SK-N-SH (cell line): Measurements from ENCODE around the gene SPTBN1. TPM values are rescaled to one million over a fixed set of nuclear protein-coding genes. Genes with fewer than 3 reads are reported as not detected.

ENCODE experiments used
- CTCF ChIA-PET: fragments of 300-600, 350-600 bp; formaldehyde crosslinking; extraction: SDS; loops from one replicate; lab custom pipeline; 2021; lab: Yijun Ruan, JAX
- POLR2A ChIA-PET: fragments of 350-600 bp; sonication (Branson Sonifier 250); formaldehyde crosslinking; extraction: SDS; loops from one replicate; lab custom pipeline; 2020; ENCODE audit warnings: antibody characterized with exemption, inconsistent platforms; lab: Yijun Ruan, JAX
- DNase-seq: peaks from one replicate; pipeline ENCODE4 v3.0.0; 2012
- H2AFZ ChIP-seq: fragments of 200-600 bp; sonication (generic); 2 replicates; pipeline ENCODE4 v1.8.1; 2016; ENCODE audit warnings: antibody characterized with exemption, mild to moderate bottlenecking, low read depth
- H3F3A ChIP-seq: fragments of 200-600 bp; sonication (generic); replicated peaks from 2 replicates; pipeline ENCODE3; 2016; ENCODE audit warnings: antibody characterized with exemption, mild to moderate bottlenecking; ENCODE audit not compliant: insufficient read depth
- H3K27ac ChIP-seq, 2 experiments: fragments of 200-500 bp in 1 of 2; fragments of 200-600 bp in 1 of 2; sonication (Bioruptor generic) in 1 of 2; sonication (generic), shearing (Covaris generic) in 1 of 2; 2 replicates each; pipeline versions ENCODE4 v1.5.1 to v1.6.1; 2014 to 2016; ENCODE audit warnings: low read depth in 2 of 2, inconsistent platforms in 1 of 2, low read length in 1 of 2, mild to moderate bottlenecking in 1 of 2, mixed read lengths in 1 of 2
- H3K27me3 ChIP-seq: fragments of 200-600 bp; sonication (generic), shearing (Covaris generic); 2 replicates; pipeline ENCODE4 v1.6.1; 2016; ENCODE audit warnings: mixed run types; ENCODE audit not compliant: insufficient read depth
- H3K36me3 ChIP-seq, 2 experiments: fragments of 200-500 bp in 1 of 2; fragments of 200-600 bp in 1 of 2; sonication (Bioruptor generic) in 1 of 2; sonication (generic) in 1 of 2; replicated peaks in 1 of 2; 2 replicates each; pipeline versions ENCODE3 to v1.5.1; 2014 to 2016; ENCODE audit warnings: low read length in 1 of 2, mild to moderate bottlenecking in 1 of 2; ENCODE audit not compliant: insufficient read depth in 2 of 2, control insufficient read depth in 1 of 2
- H3K4me1 ChIP-seq, 2 experiments: fragments of 200-500 bp in 1 of 2; fragments of 200-600 bp in 1 of 2; sonication (Bioruptor generic) in 1 of 2; sonication (generic), shearing (Covaris generic) in 1 of 2; 2 replicates each; pipeline versions ENCODE4 v1.5.1 to v1.6.1; 2014 to 2016; ENCODE audit warnings: low read depth in 1 of 2, low read length in 1 of 2, mixed run types in 1 of 2; ENCODE audit not compliant: insufficient read depth in 2 of 2, control insufficient read depth in 1 of 2
- H3K4me2 ChIP-seq: fragments of 200-600 bp; sonication (generic), shearing (Covaris generic); 2 replicates; pipeline ENCODE4 v1.6.1; 2017; ENCODE audit warnings: mixed run types
- H3K4me3 ChIP-seq, 2 experiments: fragments of 200-500 bp in 1 of 2; fragments of 200-600 bp in 1 of 2; sonication (Bioruptor generic) in 1 of 2; sonication (generic), shearing (Covaris generic) in 1 of 2; 2 replicates each; pipeline versions ENCODE4 v1.5.1 to v1.8.1; 2014 to 2016; ENCODE audit warnings: low read depth in 2 of 2, inconsistent platforms in 1 of 2, low read length in 1 of 2, mild to moderate bottlenecking in 1 of 2, mixed read lengths in 1 of 2, moderate library complexity in 1 of 2
- H3K79me2 ChIP-seq: fragments of 200-600 bp; sonication (generic); 2 replicates; pipeline ENCODE4 v1.8.1; 2017; ENCODE audit warnings: mild to moderate bottlenecking; ENCODE audit not compliant: insufficient read depth
- H3K9ac ChIP-seq: fragments of 200-600 bp; sonication (generic); 2 replicates; pipeline ENCODE4 v1.6.1; 2017; ENCODE audit warnings: mixed run types
- H3K9me2 ChIP-seq: fragments of 200-600 bp; sonication (generic); 2 replicates; pipeline ENCODE4 v1.6.1; 2017; ENCODE audit warnings: mixed run types
- H3K9me3 ChIP-seq: fragments of 200-600 bp; sonication (generic); 2 replicates; pipeline ENCODE4 v1.6.1; 2017; ENCODE audit warnings: mixed run types, mild to moderate bottlenecking, moderate library complexity
- H4K20me1 ChIP-seq: fragments of 200-600 bp; sonication (generic); 2 replicates; pipeline ENCODE4 v1.6.1; 2017; ENCODE audit warnings: mild to moderate bottlenecking, mixed run types; ENCODE audit not compliant: insufficient read depth
- EZH2phosphoT487 ChIP-seq: fragments of 200-600 bp; sonication (generic); IDR thresholded peaks from 2 replicates; pipeline ENCODE4 v1.6.1; 2017; ENCODE audit warnings: low read depth, mixed run types, mild to moderate bottlenecking, antibody characterized with exemption, moderate library complexity, borderline replicate concordance
- GABPA ChIP-seq: IDR thresholded peaks from 2 replicates; pipeline ENCODE4 v1.4.0; 2012; ENCODE audit warnings: low read depth, mild to moderate bottlenecking
- GATA2 ChIP-seq: sonication (generic); formaldehyde crosslinking; IDR thresholded peaks from 2 replicates; pipeline ENCODE4 v1.5.0; 2020; ENCODE audit warnings: mild to moderate bottlenecking, missing genetic modification reagents
- MXI1 ChIP-seq: IDR thresholded peaks from 2 replicates; pipeline ENCODE4 v1.6.1; 2012; ENCODE audit warnings: mild to moderate bottlenecking, low read depth, low read length, improper control_type of control experiment
- NFIC ChIP-seq: IDR thresholded peaks from 2 replicates; pipeline ENCODE4 v1.4.0; 2012; ENCODE audit warnings: borderline replicate concordance
- NRF1 ChIP-seq: IDR thresholded peaks from 2 replicates; pipeline ENCODE4 v1.6.1; 2012; ENCODE audit warnings: low read depth, mild to moderate bottlenecking, low read length
- POLR2AphosphoS5 ChIP-seq: IDR thresholded peaks from 2 replicates; pipeline ENCODE4 v1.6.1; 2012; ENCODE audit warnings: low read depth, low read length
- RAD21 ChIP-seq: IDR thresholded peaks from 2 replicates; pipeline ENCODE4 v1.6.1; 2012; ENCODE audit warnings: mild to moderate bottlenecking, low read length
- RCOR1 ChIP-seq: fragments of 150-350 bp; IDR thresholded peaks from 2 replicates; pipeline ENCODE4 v1.6.1; 2017; ENCODE audit warnings: antibody characterized with exemption, low read length
- SMC3 ChIP-seq: IDR thresholded peaks from 2 replicates; pipeline ENCODE4 v1.6.1; 2012; ENCODE audit warnings: low read depth, low read length, improper control_type of control experiment
- TAF1 ChIP-seq: IDR thresholded peaks from 2 replicates; pipeline ENCODE4 v1.6.1; 2012; ENCODE audit warnings: low read depth, mild to moderate bottlenecking, low read length, moderate library complexity, borderline replicate concordance
- YY1 ChIP-seq: IDR thresholded peaks from 2 replicates; pipeline ENCODE4 v1.4.0; 2012; ENCODE audit warnings: low read depth, mild to moderate bottlenecking
- WGBS: methylation state at CpG from one replicate; pipeline ENCODE4 v1.1.6; 2017; ENCODE audit warnings: low lambda C conversion rate; 5-methylcytosine and 5-hydroxymethylcytosine counted together
- polyA plus RNA-seq, 3 experiments: library from polyadenylated mRNA; depleted of rRNA; stranded (reverse); fragments of >200 nt; gene quantifications; 2 replicates each; pipeline ENCODE4 v1.2.3, GENCODE V29; 2012
- TF ChIP-seq, protein P1 (sequence below): IDR thresholded peaks from 2 replicates; pipeline ENCODE4; 2012
- TF ChIP-seq, protein P2 (sequence below): IDR thresholded peaks from 2 replicates; pipeline ENCODE4 v1.4.0; 2012; ENCODE audit warnings: low read depth, borderline replicate concordance
- TF ChIP-seq, protein P3 (sequence below): fragments of 200-600 bp; sonication (generic); IDR thresholded peaks from 2 replicates; pipeline ENCODE4 v1.6.1; 2017; ENCODE audit warnings: antibody characterized with exemption, mild to moderate bottlenecking, moderate library complexity
- TF ChIP-seq, protein P4 (sequence below): fragments of 150-350 bp; IDR thresholded peaks from 2 replicates; pipeline ENCODE4 v1.6.1; 2016; ENCODE audit warnings: mild to moderate bottlenecking, low read depth, low read length
- TF ChIP-seq, protein P5 (sequence below): IDR thresholded peaks from 2 replicates; pipeline ENCODE4 v1.4.0; 2012; ENCODE audit warnings: low read depth, borderline replicate concordance

Gene SPTBN1
- polyA plus RNA-seq, 1 of the 3 experiments (the other 2 are of a cell fraction), result 29.1 TPM

DNA sequence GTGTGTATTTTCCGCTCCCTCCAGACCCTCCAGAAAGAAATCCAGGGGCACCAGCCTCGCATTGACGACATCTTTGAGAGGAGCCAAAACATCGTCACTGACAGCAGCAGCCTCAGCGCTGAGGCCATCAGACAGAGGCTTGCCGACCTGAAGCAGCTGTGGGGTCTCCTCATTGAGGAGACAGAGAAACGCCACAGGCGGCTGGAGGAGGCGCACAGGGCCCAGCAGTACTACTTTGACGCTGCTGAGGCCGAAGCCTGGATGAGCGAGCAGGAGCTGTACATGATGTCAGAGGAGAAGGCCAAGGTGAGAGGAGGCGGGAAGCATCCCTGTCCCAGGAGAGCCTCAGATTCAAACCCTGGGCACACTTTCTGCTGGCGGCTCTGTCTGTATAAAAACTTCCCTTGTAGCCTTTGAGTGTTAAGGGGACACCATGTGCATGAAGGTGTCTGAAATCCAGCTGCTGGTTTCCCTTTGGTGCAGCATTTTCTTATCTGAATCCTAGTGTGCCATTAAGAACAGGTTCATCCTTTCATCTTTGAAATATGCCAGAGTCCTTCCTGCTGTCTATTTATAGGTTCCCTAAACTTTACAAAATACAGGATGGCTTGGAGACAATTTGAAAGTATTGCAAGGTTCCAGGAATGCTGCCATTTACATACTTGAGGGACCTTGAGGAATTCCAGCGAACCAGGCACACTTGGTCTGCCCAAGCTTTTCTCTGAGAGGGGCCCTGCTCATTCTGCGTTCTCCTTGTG is 190.2 kb downstream of the SPTBN1 start:
- no peaks in the 10 kb centered on the region for H3K9me3 ChIP-seq
- no peak for DNase-seq
- peaks cover 76 to 88% of the 10 kb centered on the region in 2 experiments for H3K36me3 ChIP-seq
- H3K9me2 ChIP-seq, result no peaks in the 10 kb centered on the region
- H4K20me1 ChIP-seq, result no peaks in the 10 kb centered on the region
- no peak overlapping the region for H3K4me2 ChIP-seq
- no peak overlapping the region for H3K9ac ChIP-seq
- H3K4me1 ChIP-seq, result no peaks in the 10 kb centered on the region; a peak in 1 of 4 replicates
- peaks cover under 1% of the 10 kb centered on the region; the same call in 1 of the 2 replicates for H3K79me2 ChIP-seq
- TF ChIP-seq YY1, result no peak
- no peak for TF ChIP-seq MXI1
- TF ChIP-seq GABPA, result no peak
- TF ChIP-seq RAD21, result no peak
- no peak for TF ChIP-seq EZH2phosphoT487
- TF ChIP-seq, protein P1, sequence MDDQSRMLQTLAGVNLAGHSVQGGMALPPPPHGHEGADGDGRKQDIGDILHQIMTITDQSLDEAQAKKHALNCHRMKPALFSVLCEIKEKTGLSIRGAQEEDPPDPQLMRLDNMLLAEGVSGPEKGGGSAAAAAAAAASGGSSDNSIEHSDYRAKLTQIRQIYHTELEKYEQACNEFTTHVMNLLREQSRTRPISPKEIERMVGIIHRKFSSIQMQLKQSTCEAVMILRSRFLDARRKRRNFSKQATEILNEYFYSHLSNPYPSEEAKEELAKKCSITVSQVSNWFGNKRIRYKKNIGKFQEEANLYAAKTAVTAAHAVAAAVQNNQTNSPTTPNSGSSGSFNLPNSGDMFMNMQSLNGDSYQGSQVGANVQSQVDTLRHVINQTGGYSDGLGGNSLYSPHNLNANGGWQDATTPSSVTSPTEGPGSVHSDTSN, result no peak
- TF ChIP-seq, protein P2, sequence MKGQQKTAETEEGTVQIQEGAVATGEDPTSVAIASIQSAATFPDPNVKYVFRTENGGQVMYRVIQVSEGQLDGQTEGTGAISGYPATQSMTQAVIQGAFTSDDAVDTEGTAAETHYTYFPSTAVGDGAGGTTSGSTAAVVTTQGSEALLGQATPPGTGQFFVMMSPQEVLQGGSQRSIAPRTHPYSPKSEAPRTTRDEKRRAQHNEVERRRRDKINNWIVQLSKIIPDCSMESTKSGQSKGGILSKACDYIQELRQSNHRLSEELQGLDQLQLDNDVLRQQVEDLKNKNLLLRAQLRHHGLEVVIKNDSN, result no peak
- no peak for TF ChIP-seq RCOR1
- TF ChIP-seq SMC3, result no peak
- TF ChIP-seq, protein P3, sequence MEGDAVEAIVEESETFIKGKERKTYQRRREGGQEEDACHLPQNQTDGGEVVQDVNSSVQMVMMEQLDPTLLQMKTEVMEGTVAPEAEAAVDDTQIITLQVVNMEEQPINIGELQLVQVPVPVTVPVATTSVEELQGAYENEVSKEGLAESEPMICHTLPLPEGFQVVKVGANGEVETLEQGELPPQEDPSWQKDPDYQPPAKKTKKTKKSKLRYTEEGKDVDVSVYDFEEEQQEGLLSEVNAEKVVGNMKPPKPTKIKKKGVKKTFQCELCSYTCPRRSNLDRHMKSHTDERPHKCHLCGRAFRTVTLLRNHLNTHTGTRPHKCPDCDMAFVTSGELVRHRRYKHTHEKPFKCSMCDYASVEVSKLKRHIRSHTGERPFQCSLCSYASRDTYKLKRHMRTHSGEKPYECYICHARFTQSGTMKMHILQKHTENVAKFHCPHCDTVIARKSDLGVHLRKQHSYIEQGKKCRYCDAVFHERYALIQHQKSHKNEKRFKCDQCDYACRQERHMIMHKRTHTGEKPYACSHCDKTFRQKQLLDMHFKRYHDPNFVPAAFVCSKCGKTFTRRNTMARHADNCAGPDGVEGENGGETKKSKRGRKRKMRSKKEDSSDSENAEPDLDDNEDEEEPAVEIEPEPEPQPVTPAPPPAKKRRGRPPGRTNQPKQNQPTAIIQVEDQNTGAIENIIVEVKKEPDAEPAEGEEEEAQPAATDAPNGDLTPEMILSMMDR, result no peak
- TF ChIP-seq NRF1, result no peak
- no peak for TF ChIP-seq NFIC
- TF ChIP-seq POLR2AphosphoS5, result no peak
- TF ChIP-seq, protein P4, sequence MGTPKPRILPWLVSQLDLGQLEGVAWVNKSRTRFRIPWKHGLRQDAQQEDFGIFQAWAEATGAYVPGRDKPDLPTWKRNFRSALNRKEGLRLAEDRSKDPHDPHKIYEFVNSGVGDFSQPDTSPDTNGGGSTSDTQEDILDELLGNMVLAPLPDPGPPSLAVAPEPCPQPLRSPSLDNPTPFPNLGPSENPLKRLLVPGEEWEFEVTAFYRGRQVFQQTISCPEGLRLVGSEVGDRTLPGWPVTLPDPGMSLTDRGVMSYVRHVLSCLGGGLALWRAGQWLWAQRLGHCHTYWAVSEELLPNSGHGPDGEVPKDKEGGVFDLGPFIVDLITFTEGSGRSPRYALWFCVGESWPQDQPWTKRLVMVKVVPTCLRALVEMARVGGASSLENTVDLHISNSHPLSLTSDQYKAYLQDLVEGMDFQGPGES, result no peak
- TF ChIP-seq TAF1, result no peak
- TF ChIP-seq, protein P5, sequence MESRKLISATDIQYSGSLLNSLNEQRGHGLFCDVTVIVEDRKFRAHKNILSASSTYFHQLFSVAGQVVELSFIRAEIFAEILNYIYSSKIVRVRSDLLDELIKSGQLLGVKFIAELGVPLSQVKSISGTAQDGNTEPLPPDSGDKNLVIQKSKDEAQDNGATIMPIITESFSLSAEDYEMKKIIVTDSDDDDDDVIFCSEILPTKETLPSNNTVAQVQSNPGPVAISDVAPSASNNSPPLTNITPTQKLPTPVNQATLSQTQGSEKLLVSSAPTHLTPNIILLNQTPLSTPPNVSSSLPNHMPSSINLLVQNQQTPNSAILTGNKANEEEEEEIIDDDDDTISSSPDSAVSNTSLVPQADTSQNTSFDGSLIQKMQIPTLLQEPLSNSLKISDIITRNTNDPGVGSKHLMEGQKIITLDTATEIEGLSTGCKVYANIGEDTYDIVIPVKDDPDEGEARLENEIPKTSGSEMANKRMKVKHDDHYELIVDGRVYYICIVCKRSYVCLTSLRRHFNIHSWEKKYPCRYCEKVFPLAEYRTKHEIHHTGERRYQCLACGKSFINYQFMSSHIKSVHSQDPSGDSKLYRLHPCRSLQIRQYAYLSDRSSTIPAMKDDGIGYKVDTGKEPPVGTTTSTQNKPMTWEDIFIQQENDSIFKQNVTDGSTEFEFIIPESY, result no peak
- TF ChIP-seq GATA2 (CRISPR knock-in tag), result no peak
- TF ChIP-seq, all 33 proteins: peak for 0
- CTCF ChIA-PET, result interaction anchor here (0.6 to 1.6 kb wide), 5 partner anchors 10 to 540 kb away, joined by 3 to 6 read pairs (median 4); no protein-coding TSS in a partner anchor
- no peak overlapping the region for H2AFZ ChIP-seq
- no peak overlapping the region for H3K4me3 ChIP-seq
- 98% methylated on average over 16 of the region's 16 CpGs for WGBS
- peaks cover 3% of the 10 kb centered on the region for H3F3A ChIP-seq
- H3K27me3 ChIP-seq, result no peaks in the 10 kb centered on the region
- H3K27ac ChIP-seq, result no peak overlapping the region
- POLR2A ChIA-PET, result no interaction called here
